Panc1 (cell line): ENCODE data around the gene GKN1. TPM values are rescaled to one million over a fixed set of nuclear protein-coding genes. Genes with fewer than 3 reads are reported as not detected.

ENCODE experiments used
- ATAC-seq: fragments of 200-7000 bp; cut with Tn5 transposase; 2 replicates; pipeline ENCODE4 v1.9.1; 2020; ENCODE audit warnings: mild to moderate bottlenecking, moderate library complexity
- BruUV-seq: library from RNA; stranded (reverse); fragments of 400-500 nt; replicated peaks from 2 replicates; lab custom pipeline; 2021; lab: Mats Ljungman, UMichigan
- CTCF ChIA-PET: fragments of 300-600 bp; sonication (Branson Sonifier 250); formaldehyde crosslinking; loops from one replicate; lab custom pipeline; 2022; ENCODE audit warnings: antibody characterized with exemption; lab: Charles Lee
- POLR2A ChIA-PET: fragments of 300-600 bp; sonication (Branson Sonifier 250); formaldehyde crosslinking; loops from one replicate; lab custom pipeline; 2022; ENCODE audit warnings: antibody characterized with exemption; lab: Charles Lee
- DNase-seq: peaks from one replicate; pipeline ENCODE4 v3.0.0-alpha.2; 2010; ENCODE audit warnings: low read depth, low spot score
- H3K27ac ChIP-seq: 2 replicates; pipeline ENCODE4 v1.5.1; 2011; ENCODE audit warnings: mild to moderate bottlenecking, low read length, inconsistent platforms
- H3K27me3 ChIP-seq: fragments of 200-500 bp; sonication (Bioruptor generic); 2 replicates; pipeline ENCODE4 v1.6.0; 2014; ENCODE audit warnings: low read length, inconsistent platforms; ENCODE audit not compliant: control insufficient read depth, insufficient read depth
- H3K36me3 ChIP-seq: fragments of 200-500 bp; sonication (Bioruptor generic); 2 replicates; pipeline ENCODE4 v1.5.1; 2014; ENCODE audit warnings: inconsistent platforms, mild to moderate bottlenecking, low read length, moderate library complexity; ENCODE audit not compliant: control insufficient read depth, insufficient read depth
- H3K4me1 ChIP-seq: 2 replicates; pipeline ENCODE4 v1.5.1; 2011; ENCODE audit warnings: inconsistent platforms, mild to moderate bottlenecking, low read length, moderate library complexity; ENCODE audit not compliant: control insufficient read depth, insufficient read depth
- H3K4me3 ChIP-seq, 2 experiments: 2 replicates each; pipeline ENCODE4 v1.5.1; 2011 to 2012; ENCODE audit warnings: low read depth in 2 of 2, low read length in 2 of 2, mild to moderate bottlenecking in 2 of 2, inconsistent platforms in 1 of 2, moderate library complexity in 1 of 2
- H3K9me3 ChIP-seq: fragments of 200-500 bp; sonication (Bioruptor generic); 2 replicates; pipeline ENCODE4 v1.5.1; 2014; ENCODE audit warnings: low read depth, mild to moderate bottlenecking, inconsistent platforms, low read length, moderate library complexity; ENCODE audit not compliant: control insufficient read depth, insufficient read depth
- CTCF ChIP-seq: fragments of 450-650 bp; IDR thresholded peaks from 2 replicates; pipeline ENCODE4 v1.5.1; 2017; ENCODE audit warnings: mild to moderate bottlenecking
- POLR2AphosphoS5 ChIP-seq: IDR thresholded peaks from 2 replicates; pipeline ENCODE4 v1.6.1; 2012; ENCODE audit warnings: mild to moderate bottlenecking, low read depth, low read length, moderate library complexity
- REST ChIP-seq, 2 experiments: IDR thresholded peaks; 2 replicates each; pipeline ENCODE4 v1.6.1; 2011 to 2012; ENCODE audit warnings: low read depth in 2 of 2, control low read depth in 1 of 2, low read length in 1 of 2, mild to moderate bottlenecking in 1 of 2, moderate library complexity in 1 of 2; ENCODE audit not compliant: insufficient read depth in 1 of 2
- SIN3A ChIP-seq: IDR thresholded peaks from 2 replicates; pipeline ENCODE4 v1.6.1; 2012; ENCODE audit warnings: low read depth, mild to moderate bottlenecking, low read length, moderate library complexity, borderline replicate concordance; ENCODE audit not compliant: insufficient read depth
- TCF7L2 ChIP-seq: IDR thresholded peaks from 2 replicates; pipeline ENCODE4 v1.6.1; 2011; ENCODE audit warnings: mild to moderate bottlenecking, low read depth, low read length, inconsistent platforms
- in situ Hi-C: cut with HindIII; loops from 2 replicates; pipeline ENCODE4 v1.10.0; 2016; ENCODE audit warnings: low sequenced_read_pairs, low pct_unique_long_range_greater_than_20kb
- intact Hi-C: fragments of 100-400 bp; cut with micrococcal nuclease; formaldehyde crosslinking; loops from one replicate; pipeline ENCODE4 v1.10.0; 2022; ENCODE audit not compliant: unreplicated experiment
- total RNA-seq: library from RNA; stranded (reverse); gene quantifications from one replicate; pipeline ENCODE4 v1.2.1, GENCODE V29; 2021; ENCODE audit not compliant: unreplicated experiment

Gene GKN1
- total RNA-seq, 1 experiment from 2014 or later: not detected

GRCh38 chr2:68970566-68971265, 3.7 kb upstream of the GKN1 start:
- H3K36me3 ChIP-seq: no peaks in the 10 kb centered on the region
- ATAC-seq: no peak
- POLR2A ChIA-PET: no interaction called here
- no peaks in the 10 kb centered on the region for H3K9me3 ChIP-seq
- peaks cover 10% of the 10 kb centered on the region for H3K4me1 ChIP-seq
- peak overlapping the region; percentile 39 for H3K27ac ChIP-seq
- no peak for TF ChIP-seq CTCF
- TF ChIP-seq SIN3A: no peak
- no peak for TF ChIP-seq TCF7L2
- no peak for TF ChIP-seq POLR2AphosphoS5
- no peak for TF ChIP-seq REST (IDR thresholded peaks at IDR 0.05; ENCODE audit: insufficient read depth in 1 of 2, low read depth in 2 of 2, low read length in 1 of 2)
- BruUV-seq: no TSS peak
- H3K27me3 ChIP-seq: no peaks in the 10 kb centered on the region
- intact Hi-C loops: no loop called here
- H3K4me3 ChIP-seq: no peak overlapping the region
- DNase-seq: no peak
- CTCF ChIA-PET: interaction anchor here (0.5 kb wide), 1 partner anchor 9 kb away, joined by 5 read pairs; no protein-coding TSS in a partner anchor
- in situ Hi-C loops: no loop called here

GRCh38 chr2:68971591-68972231, 2.7 kb upstream of the GKN1 start:
- ATAC-seq (peak; percentile 91), DNase-seq (no peak)
- Histone ChIP-seq H3K27ac (peak overlapping the region; percentile 29; the same call in 1 of the 2 replicates), H3K36me3 (no peaks in the 10 kb centered on the region), H3K27me3 (no peaks in the 10 kb centered on the region), H3K9me3 (no peaks in the 10 kb centered on the region), H3K4me1 (peaks cover 10% of the 10 kb centered on the region), H3K4me3 (no peak overlapping the region)
- ChIA-PET POLR2A (no interaction called here), CTCF (interaction anchor here (1.0 kb wide), 1 partner anchor 28 kb away, joined by 3 read pairs; no protein-coding TSS in a partner anchor)
- intact Hi-C loops (no loop called here), in situ Hi-C loops (no loop called here)
- BruUV-seq: no TSS peak
- no peak for TF ChIP-seq TCF7L2
